Liver (tissue), 9 donors: Measurements from ENCODE around the gene COL5A1. TPM values are rescaled to one million over a fixed set of nuclear protein-coding genes. Genes with fewer than 3 reads are reported as not detected.

ENCODE experiments used
- DNase-seq: peaks from one replicate; pipeline ENCODE4 v3.0.0-alpha.2; 2017; ENCODE audit warnings: low spot score
- H3K27ac ChIP-seq, 2 donors: one replicate each; pipeline ENCODE4 v1.7.0; 2013; ENCODE audit warnings: inconsistent platforms in 2 of 2, low read length in 2 of 2, control low read depth in 1 of 2, low read depth in 1 of 2, mild to moderate bottlenecking in 1 of 2
- H3K27me3 ChIP-seq, 4 donors: one replicate each; pipeline versions ENCODE4 v1.6.1 to v1.7.0; 2013; ENCODE audit warnings: low read length in 3 of 4, inconsistent platforms in 1 of 4, mild to moderate bottlenecking in 1 of 4, moderate library complexity in 1 of 4; ENCODE audit not compliant: control insufficient read depth in 4 of 4, insufficient read depth in 4 of 4
- H3K36me3 ChIP-seq, 4 donors: one replicate each; pipeline versions ENCODE4 v1.6.1 to v1.7.0; 2013; ENCODE audit warnings: low read length in 3 of 4, mild to moderate bottlenecking in 3 of 4, low read depth in 1 of 4, moderate library complexity in 1 of 4; ENCODE audit not compliant: control insufficient read depth in 4 of 4, insufficient read depth in 3 of 4
- H3K4me1 ChIP-seq, 4 donors: one replicate each; pipeline versions ENCODE4 v1.6.1 to v1.7.0; 2013; ENCODE audit warnings: low read length in 3 of 4, mild to moderate bottlenecking in 3 of 4, moderate library complexity in 1 of 4; ENCODE audit not compliant: control insufficient read depth in 4 of 4, insufficient read depth in 4 of 4
- H3K4me3 ChIP-seq, 3 donors: one replicate each; pipeline versions ENCODE4 v1.6.1 to v1.7.0; 2013; ENCODE audit warnings: low read length in 3 of 3, control low read depth in 1 of 3, low read depth in 1 of 3, mild to moderate bottlenecking in 1 of 3
- H3K9ac ChIP-seq, 2 donors: one replicate each; pipeline ENCODE4 v1.7.0; 2013; ENCODE audit warnings: low read length in 2 of 2, mild to moderate bottlenecking in 2 of 2, moderate library complexity in 2 of 2, control low read depth in 1 of 2, low read depth in 1 of 2
- H3K9me3 ChIP-seq, 4 donors: one replicate each; pipeline versions ENCODE4 v1.6.1 to v1.7.0; 2013; ENCODE audit warnings: low read length in 3 of 4; ENCODE audit not compliant: control insufficient read depth in 4 of 4
- ATF3 ChIP-seq: IDR thresholded peaks from 2 replicates; pipeline ENCODE4 v1.6.1; 2016; ENCODE audit warnings: antibody characterized with exemption
- CTCF ChIP-seq: fragments of 150-350 bp; IDR thresholded peaks from 2 replicates; pipeline ENCODE4 v1.5.1; 2017; ENCODE audit warnings: improper control_type of control experiment, low read depth, low read length; ENCODE audit not compliant: missing input control
- EGR1 ChIP-seq, 2 donors: IDR thresholded peaks; 2 replicates each; pipeline ENCODE4 v1.6.1; 2016 to 2018; ENCODE audit warnings: antibody characterized with exemption in 2 of 2, low read depth in 2 of 2
- FOXA1 ChIP-seq: IDR thresholded peaks from 2 replicates; pipeline ENCODE4 v1.6.1; 2016; ENCODE audit warnings: antibody characterized with exemption
- FOXA2 ChIP-seq: IDR thresholded peaks from 2 replicates; pipeline ENCODE4 v1.6.1; 2016; ENCODE audit warnings: antibody characterized with exemption
- GABPA ChIP-seq, 2 donors: IDR thresholded peaks in 1 of 2; conservative IDR thresholded peaks in 1 of 2; 2 replicates each; pipeline ENCODE4 v1.6.1; 2016; ENCODE audit warnings: antibody characterized with exemption in 2 of 2, mild to moderate bottlenecking in 1 of 2, moderate library complexity in 1 of 2
- HNF4A ChIP-seq, 2 donors: conservative IDR thresholded peaks; 2 replicates each; pipeline ENCODE4 v1.6.1; 2016; ENCODE audit warnings: antibody characterized with exemption in 2 of 2, mild to moderate bottlenecking in 2 of 2
- HNF4G ChIP-seq: IDR thresholded peaks from 2 replicates; pipeline ENCODE4 v1.6.1; 2016; ENCODE audit warnings: antibody characterized with exemption
- JUND ChIP-seq, 2 donors: IDR thresholded peaks; 2 replicates each; pipeline ENCODE4 v1.6.1; 2016; ENCODE audit warnings: antibody characterized with exemption in 2 of 2
- MAX ChIP-seq: IDR thresholded peaks from 2 replicates; pipeline ENCODE4 v1.6.1; 2016; ENCODE audit warnings: antibody characterized with exemption
- NR2F2 ChIP-seq: IDR thresholded peaks from 2 replicates; pipeline ENCODE4 v1.6.1; 2016; ENCODE audit warnings: antibody characterized with exemption
- RAD21 ChIP-seq, 2 donors: IDR thresholded peaks; 2 replicates each; pipeline ENCODE4 v1.6.1; 2016; ENCODE audit warnings: antibody characterized with exemption in 2 of 2, mild to moderate bottlenecking in 2 of 2
- REST ChIP-seq: IDR thresholded peaks from 2 replicates; pipeline ENCODE4 v1.6.1; 2016; ENCODE audit warnings: antibody characterized with exemption, mild to moderate bottlenecking
- RXRA ChIP-seq, 2 donors: IDR thresholded peaks; 2 replicates each; pipeline ENCODE4 v1.6.1; 2017 to 2018; ENCODE audit warnings: antibody characterized with exemption in 2 of 2, mild to moderate bottlenecking in 1 of 2
- SP1 ChIP-seq: IDR thresholded peaks from 2 replicates; pipeline ENCODE4 v1.6.1; 2018; ENCODE audit warnings: antibody characterized with exemption, mild to moderate bottlenecking
- TAF1 ChIP-seq: conservative IDR thresholded peaks from 2 replicates; pipeline ENCODE4 v1.6.1; 2016; ENCODE audit warnings: antibody characterized with exemption, mild to moderate bottlenecking
- YY1 ChIP-seq: IDR thresholded peaks from 2 replicates; pipeline ENCODE4 v1.6.1; 2016; ENCODE audit warnings: antibody characterized with exemption, mild to moderate bottlenecking
- ZBTB33 ChIP-seq: IDR thresholded peaks from 2 replicates; pipeline ENCODE4 v1.6.1; 2016; ENCODE audit warnings: antibody characterized with exemption
- WGBS: extraction: QIAGEN DNeasy Blood & Tissue Kit; methylation state at CpG from one replicate; pipeline ENCODE4 v1.1.7; 2013; 5-methylcytosine and 5-hydroxymethylcytosine counted together
- polyA plus RNA-seq, 2 donors: library from polyadenylated mRNA; stranded (reverse) in 1 of 2; unstranded in 1 of 2; fragments of 200-250 nt in 1 of 2; fragments of >200 nt in 1 of 2; fragmentation: Nextera tagmentation in 1 of 2; extraction: Ambion mirVana in 1 of 2; gene quantifications; one replicate each; pipeline versions ENCODE4 v1.2.1 to v1.2.3, GENCODE V29; 2013 to 2015
- total RNA-seq, 2 donors: library from RNA; depleted of rRNA; stranded (reverse); fragments of >200 nt; gene quantifications; one replicate each; pipeline ENCODE4 v1.2.3, GENCODE V29; 2014
- donor health status: healthy.
- donor health status: healthy.
- donor health status: healthy.
- donor health status: healthy.
- donor health status: healthy.

The COL5A1 gene
- total and polyA plus RNA-seq, 4 donors: 0.67 to 15.6 (median 11.2) TPM

- TF ChIP-seq MAX (no peak), JUND (IDR thresholded peaks at IDR 0.05) (no peak), HNF4G (no peak), REST (no peak), GABPA (IDR thresholded peaks at IDR 0.05 in 1 of 2, conservative IDR thresholded peaks at IDR 0.05 in 1 of 2) (no peak), YY1 (no peak), RXRA (IDR thresholded peaks at IDR 0.05) (no peak), FOXA1 (no peak), HNF4A (conservative IDR thresholded peaks at IDR 0.05) (no peak), EGR1 (IDR thresholded peaks at IDR 0.05; ENCODE audit: low read depth in 2 of 2) (no peak), TAF1 (no peak), NR2F2 (no peak), RAD21 (IDR thresholded peaks at IDR 0.05) (no peak), SP1 (no peak), ATF3 (no peak), CTCF (no peak), ZBTB33 (no peak), FOXA2 (no peak)
- peaks cover 0 to 2% (median 0%) of the 10 kb centered on the region in 4 donors for H3K27me3 ChIP-seq
- H3K36me3 ChIP-seq: no peaks in the 10 kb centered on the region
- WGBS: 92% methylated on average over 3 of the region's 3 CpGs
- no peak overlapping the region for H3K4me3 ChIP-seq
- no peaks in the 10 kb centered on the region for H3K4me1 ChIP-seq
- H3K27ac ChIP-seq: no peak overlapping the region
- H3K9me3 ChIP-seq: peaks cover 0 to 7% (median 3%) of the 10 kb centered on the region in 4 donors
- H3K9ac ChIP-seq: no peak overlapping the region
- no peak for DNase-seq
These were observed 27.3 kb upstream of the COL5A1 start for GRCh38 chr9:134614256-134614655.
